K562 (cell line): ENCODE data around the gene OST4. TPM values are rescaled to one million over a fixed set of nuclear protein-coding genes. Genes with fewer than 3 reads are reported as not detected.

Experiments used
- BRF1 ChIP-seq: IDR thresholded peaks from 3 replicates; pipeline ENCODE4 v1.6.1; 2011; ENCODE audit warnings: borderline replicate concordance, mild to moderate bottlenecking; ENCODE audit not compliant: insufficient read length; ENCODE audit errors: extremely low read depth
- FOXK1 ChIP-seq: sonication (generic); formaldehyde crosslinking; IDR thresholded peaks from 2 replicates; pipeline ENCODE4 v1.8.0; 2022; ENCODE audit warnings: missing genetic modification reagents, mild to moderate bottlenecking, borderline replicate concordance
- HDAC6 ChIP-seq: IDR thresholded peaks from 2 replicates; pipeline ENCODE4 v1.6.1; 2012; ENCODE audit warnings: low read depth, mild to moderate bottlenecking, control low read depth, inconsistent platforms, low read length, moderate library complexity
- HSF4 ChIP-seq: fragments of 250-450 bp; sonication (Bioruptor Pico); IDR thresholded peaks from 2 replicates; pipeline ENCODE4 v2.1.2; 2022; ENCODE audit warnings: mild to moderate bottlenecking, moderate library complexity, borderline replicate concordance
- JUN ChIP-seq, 2 experiments: sonication (generic) in 1 of 2; formaldehyde crosslinking in 1 of 2; IDR thresholded peaks; 2 replicates each; pipeline versions ENCODE4 v1.6.1 to v1.8.0; 2012 to 2022; ENCODE audit warnings: borderline replicate concordance in 2 of 2, mild to moderate bottlenecking in 2 of 2, improper control_type of control experiment in 1 of 2, low read depth in 1 of 2, low read length in 1 of 2, missing genetic modification reagents in 1 of 2
- LARP7 ChIP-seq: fragments of 450-650 bp; IDR thresholded peaks from 2 replicates; pipeline ENCODE4 v1.6.1; 2016
- MAZ ChIP-seq, 2 experiments: fragments of 450-650 bp in 1 of 2; sonication (generic) in 1 of 2; formaldehyde crosslinking; IDR thresholded peaks in 1 of 2; conservative IDR thresholded peaks in 1 of 2; 2 replicates each; pipeline versions ENCODE4 v1.4.0 to v1.5.0; 2020; ENCODE audit warnings: mild to moderate bottlenecking in 1 of 2, missing genetic modification reagents in 1 of 2
- NCOR1 ChIP-seq: fragments of 450-650 bp; IDR thresholded peaks from 2 replicates; pipeline ENCODE4 v1.6.1; 2016; ENCODE audit warnings: mild to moderate bottlenecking, moderate library complexity
- PTRF ChIP-seq: fragments of 450-650 bp; IDR thresholded peaks from 2 replicates; pipeline ENCODE4 v1.6.1; 2016; ENCODE audit warnings: mild to moderate bottlenecking, missing genetic modification characterization, missing compliant biosample characterization
- RAD51 ChIP-seq: fragments of 450-650 bp; IDR thresholded peaks from 2 replicates; pipeline ENCODE4 v1.7.1; 2016; ENCODE audit warnings: low read depth, mild to moderate bottlenecking, borderline replicate concordance
- STAT5A ChIP-seq: IDR thresholded peaks from 2 replicates; pipeline ENCODE4 v1.6.1; 2012; ENCODE audit warnings: low read length, inconsistent platforms, borderline replicate concordance
- TFAM ChIP-seq: fragments of 250-450 bp; sonication (Bioruptor Pico); conservative IDR thresholded peaks from 2 replicates; pipeline ENCODE4 v1.5.0; 2021; ENCODE audit warnings: mild to moderate bottlenecking, moderate library complexity
- TRIM28 ChIP-seq: fragments of 450-650 bp; IDR thresholded peaks from 2 replicates; pipeline ENCODE4 v1.6.1; 2017
- ZC3H8 ChIP-seq: fragments of 450-650 bp; IDR thresholded peaks from 2 replicates; pipeline ENCODE4 v1.6.1; 2017
- ZNF12 ChIP-seq: sonication (generic); formaldehyde crosslinking; IDR thresholded peaks from 2 replicates; pipeline ENCODE4 v1.4.0; 2020; ENCODE audit warnings: mild to moderate bottlenecking, missing genetic modification reagents
- ZNF197 ChIP-seq: fragments of 200-800 bp; sonication (Bioruptor generic); IDR thresholded peaks from 2 replicates; pipeline ENCODE4 v1.6.1; 2016; ENCODE audit warnings: low read depth, missing genetic modification characterization, missing compliant biosample characterization
- polyA plus RNA-seq, 8 experiments: library from polyadenylated mRNA; depleted of rRNA in 4 of 8; stranded (reverse) in 5 of 8; unstranded in 3 of 8; fragments of >200 nt; fragmentation: Nextera tagmentation in 2 of 8; fragmentation: Illumina TruSeq in 1 of 8; extraction: Ambion mirVana in 2 of 8; extraction: Trizol in 1 of 8; gene quantifications; 2 replicates each; pipeline versions ENCODE4 v1.2.1 to v1.2.3, GENCODE V29; 2011 to 2014; ENCODE audit warnings: inconsistent platforms in 1 of 8, missing spikeins in 1 of 8
- total RNA-seq, 7 experiments: library from RNA; depleted of rRNA in 6 of 7; stranded (reverse); fragments of >200 nt in 6 of 7; fragmentation: Illumina TruSeq in 2 of 7; extraction: Trizol in 2 of 7; gene quantifications; 2 replicates each; pipeline versions ENCODE4 v1.2.1 to v1.2.3, GENCODE V29; 2011 to 2021; ENCODE audit warnings: low replicate concordance in 1 of 7
- TF ChIP-seq, protein P1 (sequence below), 3 experiments: fragments of 200-800 bp in 1 of 3; fragments of 250-450 bp in 1 of 3; fragments of 450-650 bp in 1 of 3; sonication (Bioruptor Pico) in 1 of 3; sonication (Bioruptor generic) in 1 of 3; formaldehyde crosslinking in 1 of 3; IDR thresholded peaks; 2 replicates each; pipeline versions ENCODE4 v1.6.1 to v1.8.0; 2016 to 2022; ENCODE audit warnings: mild to moderate bottlenecking in 2 of 3, missing genetic modification characterization in 2 of 3, missing compliant biosample characterization in 1 of 3, moderate library complexity in 1 of 3
- TF ChIP-seq, protein P2 (sequence below): fragments of 450-650 bp; IDR thresholded peaks from 2 replicates; pipeline ENCODE4 v1.6.1; 2017; ENCODE audit warnings: antibody characterized with exemption, mild to moderate bottlenecking
- TF ChIP-seq, protein P3 (sequence below): sonication (generic); formaldehyde crosslinking; IDR thresholded peaks from 2 replicates; pipeline ENCODE4 v1.5.0; 2020; ENCODE audit warnings: missing genetic modification reagents

OST4 gene
- total and polyA plus RNA-seq, 9 of the 15 experiments (the other 6 are each of a cell fraction or from before 2014, with no cell fraction given) = 186 to 1,155 (median 355) TPM

DNA sequence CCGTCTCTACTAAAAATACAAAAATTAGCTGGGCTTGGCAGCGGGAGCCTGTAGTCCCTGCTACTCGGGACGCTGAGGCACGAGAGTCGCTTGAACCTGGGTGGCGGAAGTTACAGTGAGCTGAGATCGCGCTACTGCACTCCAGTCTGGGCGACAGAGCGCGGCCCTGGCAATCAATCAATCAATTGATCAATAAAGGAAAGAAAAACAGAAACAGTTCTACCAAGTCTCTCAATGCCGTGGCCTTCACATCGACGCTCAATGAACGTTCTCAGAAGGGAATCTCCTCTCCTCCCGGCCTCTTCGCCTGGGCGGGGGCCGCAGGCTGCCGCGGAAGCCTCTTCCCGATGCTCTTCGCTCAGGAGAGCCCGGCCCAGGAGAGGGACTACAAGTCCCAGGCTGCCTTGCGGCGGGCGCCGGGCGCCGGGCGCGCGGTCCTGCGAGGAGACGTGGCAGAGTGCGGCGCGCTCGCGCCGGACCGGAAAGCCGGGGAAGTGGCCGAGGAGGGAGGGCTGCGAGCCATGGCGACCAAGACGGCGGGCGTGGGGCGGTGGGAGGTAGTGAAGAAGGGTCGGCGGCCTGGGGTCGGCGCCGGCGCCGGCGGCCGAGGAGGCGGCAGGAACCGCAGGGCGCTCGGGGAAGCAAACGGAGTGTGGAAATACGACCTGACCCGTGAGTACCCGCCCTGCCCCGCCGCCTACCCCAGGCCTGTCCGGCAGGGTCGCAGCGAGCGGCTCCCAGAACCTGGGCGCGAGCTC is 38.8 kb downstream of the OST4 start, which contains the start of gene TMEM214 (continued):
- TF ChIP-seq PTRF (tag) (no peak), RAD51 (no peak), FOXK1 (CRISPR knock-in tag) (no peak), STAT5A (no peak), JUN (IDR thresholded peaks at IDR 0.05; ENCODE audit: borderline replicate concordance, low read depth, low read length) (0 out of 2 replicates have a peak, but pooled peaks have one; percentile 10), JUN (CRISPR knock-in tag; IDR thresholded peaks at IDR 0.05; ENCODE audit: borderline replicate concordance) (no peak), TRIM28 (no peak), HSF4 (CRISPR knock-in tag) (no peak), ZNF197 (no peak), HDAC6 (no peak), NCOR1 (no peak), ZC3H8 (no peak), BRF1 (no peak), TFAM (CRISPR knock-in tag) (no peak), ZNF12 (CRISPR knock-in tag) (0 out of 2 replicates have a peak, but pooled peaks have one; percentile 33), MAZ (CRISPR knock-in tag; conservative IDR thresholded peaks at IDR 0.05 in 1 of 2, IDR thresholded peaks at IDR 0.05 in 1 of 2) (no peak; a peak in 1 of 4 replicates), LARP7 (no peak)
- TF ChIP-seq, protein P1, sequence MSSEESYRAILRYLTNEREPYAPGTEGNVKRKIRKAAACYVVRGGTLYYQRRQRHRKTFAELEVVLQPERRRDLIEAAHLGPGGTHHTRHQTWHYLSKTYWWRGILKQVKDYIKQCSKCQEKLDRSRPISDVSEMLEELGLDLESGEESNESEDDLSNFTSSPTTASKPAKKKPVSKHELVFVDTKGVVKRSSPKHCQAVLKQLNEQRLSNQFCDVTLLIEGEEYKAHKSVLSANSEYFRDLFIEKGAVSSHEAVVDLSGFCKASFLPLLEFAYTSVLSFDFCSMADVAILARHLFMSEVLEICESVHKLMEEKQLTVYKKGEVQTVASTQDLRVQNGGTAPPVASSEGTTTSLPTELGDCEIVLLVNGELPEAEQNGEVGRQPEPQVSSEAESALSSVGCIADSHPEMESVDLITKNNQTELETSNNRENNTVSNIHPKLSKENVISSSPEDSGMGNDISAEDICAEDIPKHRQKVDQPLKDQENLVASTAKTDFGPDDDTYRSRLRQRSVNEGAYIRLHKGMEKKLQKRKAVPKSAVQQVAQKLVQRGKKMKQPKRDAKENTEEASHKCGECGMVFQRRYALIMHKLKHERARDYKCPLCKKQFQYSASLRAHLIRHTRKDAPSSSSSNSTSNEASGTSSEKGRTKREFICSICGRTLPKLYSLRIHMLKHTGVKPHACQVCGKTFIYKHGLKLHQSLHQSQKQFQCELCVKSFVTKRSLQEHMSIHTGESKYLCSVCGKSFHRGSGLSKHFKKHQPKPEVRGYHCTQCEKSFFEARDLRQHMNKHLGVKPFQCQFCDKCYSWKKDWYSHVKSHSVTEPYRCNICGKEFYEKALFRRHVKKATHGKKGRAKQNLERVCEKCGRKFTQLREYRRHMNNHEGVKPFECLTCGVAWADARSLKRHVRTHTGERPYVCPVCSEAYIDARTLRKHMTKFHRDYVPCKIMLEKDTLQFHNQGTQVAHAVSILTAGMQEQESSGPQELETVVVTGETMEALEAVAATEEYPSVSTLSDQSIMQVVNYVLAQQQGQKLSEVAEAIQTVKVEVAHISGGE (CRISPR knock-in tag; IDR thresholded peaks at IDR 0.05) = peak in 1 of 3 experiments; percentile 55; a peak in 1 of 6 replicates
- TF ChIP-seq, protein P2, sequence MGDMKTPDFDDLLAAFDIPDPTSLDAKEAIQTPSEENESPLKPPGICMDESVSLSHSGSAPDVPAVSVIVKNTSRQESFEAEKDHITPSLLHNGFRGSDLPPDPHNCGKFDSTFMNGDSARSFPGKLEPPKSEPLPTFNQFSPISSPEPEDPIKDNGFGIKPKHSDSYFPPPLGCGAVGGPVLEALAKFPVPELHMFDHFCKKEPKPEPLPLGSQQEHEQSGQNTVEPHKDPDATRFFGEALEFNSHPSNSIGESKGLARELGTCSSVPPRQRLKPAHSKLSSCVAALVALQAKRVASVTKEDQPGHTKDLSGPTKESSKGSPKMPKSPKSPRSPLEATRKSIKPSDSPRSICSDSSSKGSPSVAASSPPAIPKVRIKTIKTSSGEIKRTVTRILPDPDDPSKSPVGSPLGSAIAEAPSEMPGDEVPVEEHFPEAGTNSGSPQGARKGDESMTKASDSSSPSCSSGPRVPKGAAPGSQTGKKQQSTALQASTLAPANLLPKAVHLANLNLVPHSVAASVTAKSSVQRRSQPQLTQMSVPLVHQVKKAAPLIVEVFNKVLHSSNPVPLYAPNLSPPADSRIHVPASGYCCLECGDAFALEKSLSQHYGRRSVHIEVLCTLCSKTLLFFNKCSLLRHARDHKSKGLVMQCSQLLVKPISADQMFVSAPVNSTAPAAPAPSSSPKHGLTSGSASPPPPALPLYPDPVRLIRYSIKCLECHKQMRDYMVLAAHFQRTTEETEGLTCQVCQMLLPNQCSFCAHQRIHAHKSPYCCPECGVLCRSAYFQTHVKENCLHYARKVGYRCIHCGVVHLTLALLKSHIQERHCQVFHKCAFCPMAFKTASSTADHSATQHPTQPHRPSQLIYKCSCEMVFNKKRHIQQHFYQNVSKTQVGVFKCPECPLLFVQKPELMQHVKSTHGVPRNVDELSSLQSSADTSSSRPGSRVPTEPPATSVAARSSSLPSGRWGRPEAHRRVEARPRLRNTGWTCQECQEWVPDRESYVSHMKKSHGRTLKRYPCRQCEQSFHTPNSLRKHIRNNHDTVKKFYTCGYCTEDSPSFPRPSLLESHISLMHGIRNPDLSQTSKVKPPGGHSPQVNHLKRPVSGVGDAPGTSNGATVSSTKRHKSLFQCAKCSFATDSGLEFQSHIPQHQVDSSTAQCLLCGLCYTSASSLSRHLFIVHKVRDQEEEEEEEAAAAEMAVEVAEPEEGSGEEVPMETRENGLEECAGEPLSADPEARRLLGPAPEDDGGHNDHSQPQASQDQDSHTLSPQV = no peak
- TF ChIP-seq, protein P3, sequence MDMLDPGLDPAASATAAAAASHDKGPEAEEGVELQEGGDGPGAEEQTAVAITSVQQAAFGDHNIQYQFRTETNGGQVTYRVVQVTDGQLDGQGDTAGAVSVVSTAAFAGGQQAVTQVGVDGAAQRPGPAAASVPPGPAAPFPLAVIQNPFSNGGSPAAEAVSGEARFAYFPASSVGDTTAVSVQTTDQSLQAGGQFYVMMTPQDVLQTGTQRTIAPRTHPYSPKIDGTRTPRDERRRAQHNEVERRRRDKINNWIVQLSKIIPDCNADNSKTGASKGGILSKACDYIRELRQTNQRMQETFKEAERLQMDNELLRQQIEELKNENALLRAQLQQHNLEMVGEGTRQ (CRISPR knock-in tag) = no peak
